ENCODE measurements around the gene GLTPD2.
A peak's percentile ranks its signal among the peaks of the same experiment; 100 is the strongest.

GLTPD2 gene

DNA sequence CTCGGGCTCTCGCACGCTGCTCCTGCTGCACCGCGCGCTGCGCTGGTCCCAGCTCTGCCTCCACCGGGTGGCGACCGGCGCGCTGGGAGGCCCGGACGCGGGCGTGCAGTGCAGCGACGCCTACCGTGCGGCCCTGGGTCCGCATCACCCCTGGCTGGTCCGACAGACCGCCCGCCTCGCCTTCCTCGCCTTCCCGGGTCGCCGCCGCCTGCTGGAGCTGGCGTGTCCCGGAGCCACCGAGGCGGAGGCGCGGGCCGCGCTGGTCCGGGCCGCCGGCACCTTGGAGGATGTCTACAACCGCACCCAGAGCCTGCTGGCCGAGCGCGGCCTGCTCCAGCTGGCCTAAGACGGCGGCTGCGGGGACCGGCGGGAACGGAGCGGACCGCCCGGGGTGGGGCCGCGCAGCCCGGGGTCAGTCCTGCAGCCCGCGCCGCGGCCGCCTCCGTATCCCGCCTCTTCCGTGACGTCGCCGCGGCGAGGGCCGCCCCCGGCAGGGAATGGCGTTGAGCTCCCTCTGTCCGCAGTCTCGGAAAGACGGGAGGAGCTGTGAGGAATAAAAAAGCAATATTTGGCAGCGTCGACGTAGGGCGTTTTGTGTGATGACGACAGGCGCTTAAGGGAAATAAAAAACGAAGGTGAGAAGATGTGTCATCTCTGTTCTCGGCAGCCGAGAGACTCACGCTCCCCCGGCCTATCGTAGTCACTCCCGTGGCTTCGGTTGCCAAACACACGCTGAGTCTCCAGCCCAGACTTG lies 1.4 kb downstream of the GLTPD2 start:
- peak overlapping the region; percentile 75 for H3K4me2 ChIP-seq (ENCODE audit: low read depth, low read length, poor library complexity, severe bottlenecking)
- H3K9me2 ChIP-seq (replicated peaks; ENCODE audit: insufficient read depth, low read length) = no peaks in the 10 kb centered on the region
- no peaks in the 10 kb centered on the region for H4K20me1 ChIP-seq (ENCODE audit: low read depth, low read length)
- no peaks in the 10 kb centered on the region for H3K27me3 ChIP-seq (ENCODE audit: low read length)
- peak overlapping the region; percentile 60 for H3K4me3 ChIP-seq (ENCODE audit: insufficient read depth, low read length, poor library complexity, severe bottlenecking)
- 0 out of 2 replicates have a peak, but pooled peaks cover 5% of the 10 kb centered on the region for H3F3A ChIP-seq (ENCODE audit: insufficient read depth)
- H3K27ac ChIP-seq (ENCODE audit: low read depth, low read length) = no peak overlapping the region
- no peaks in the 10 kb centered on the region for H3K79me2 ChIP-seq (ENCODE audit: insufficient read depth, low read length)
- H3K36me3 ChIP-seq (ENCODE audit: low read length) = no peaks in the 10 kb centered on the region
- H3K9ac ChIP-seq (ENCODE audit: low read length) = peak overlapping the region; percentile 60
- TF ChIP-seq, protein P1, sequence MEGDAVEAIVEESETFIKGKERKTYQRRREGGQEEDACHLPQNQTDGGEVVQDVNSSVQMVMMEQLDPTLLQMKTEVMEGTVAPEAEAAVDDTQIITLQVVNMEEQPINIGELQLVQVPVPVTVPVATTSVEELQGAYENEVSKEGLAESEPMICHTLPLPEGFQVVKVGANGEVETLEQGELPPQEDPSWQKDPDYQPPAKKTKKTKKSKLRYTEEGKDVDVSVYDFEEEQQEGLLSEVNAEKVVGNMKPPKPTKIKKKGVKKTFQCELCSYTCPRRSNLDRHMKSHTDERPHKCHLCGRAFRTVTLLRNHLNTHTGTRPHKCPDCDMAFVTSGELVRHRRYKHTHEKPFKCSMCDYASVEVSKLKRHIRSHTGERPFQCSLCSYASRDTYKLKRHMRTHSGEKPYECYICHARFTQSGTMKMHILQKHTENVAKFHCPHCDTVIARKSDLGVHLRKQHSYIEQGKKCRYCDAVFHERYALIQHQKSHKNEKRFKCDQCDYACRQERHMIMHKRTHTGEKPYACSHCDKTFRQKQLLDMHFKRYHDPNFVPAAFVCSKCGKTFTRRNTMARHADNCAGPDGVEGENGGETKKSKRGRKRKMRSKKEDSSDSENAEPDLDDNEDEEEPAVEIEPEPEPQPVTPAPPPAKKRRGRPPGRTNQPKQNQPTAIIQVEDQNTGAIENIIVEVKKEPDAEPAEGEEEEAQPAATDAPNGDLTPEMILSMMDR (IDR thresholded peaks at IDR 0.05; ENCODE audit: insufficient read depth, low read length, poor library complexity, severe bottlenecking) = peak; percentile 66
- no peak for TF ChIP-seq EZH2phosphoT487 (conservative IDR thresholded peaks at IDR 0.05; ENCODE audit: low read length)
- no peaks in the 10 kb centered on the region for H3K9me3 ChIP-seq (ENCODE audit: insufficient read depth, low read length)
- peak overlapping the region; percentile 99 for H2AFZ ChIP-seq (ENCODE audit: low read depth, low read length, severe bottlenecking)

DNA sequence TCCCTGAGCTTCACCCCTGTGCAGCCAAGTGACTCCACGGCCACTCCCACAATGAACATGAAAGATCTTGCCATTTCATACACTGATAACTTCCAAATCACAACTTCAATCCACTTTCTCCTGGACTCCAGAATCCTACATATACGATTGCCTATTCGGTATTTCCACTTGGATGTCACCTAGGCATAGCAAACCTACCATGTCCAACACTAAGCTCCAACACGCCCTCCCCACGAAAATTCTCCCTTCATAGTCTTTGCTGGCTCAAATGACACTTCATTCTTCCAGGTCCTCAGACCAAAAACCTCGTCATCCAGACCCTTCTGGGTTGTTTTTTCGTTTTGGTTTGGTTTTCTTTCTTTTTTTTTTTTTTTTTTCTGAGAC lies 1.9 kb downstream of the GLTPD2 start:
- Histone ChIP-seq H3K79me2 (ENCODE audit: insufficient read depth, low read length) (no peaks in the 10 kb centered on the region), H3K9me3 (ENCODE audit: insufficient read depth, low read length) (no peaks in the 10 kb centered on the region), H3K27ac (ENCODE audit: low read depth, low read length) (no peak overlapping the region), H3K27me3 (ENCODE audit: low read length) (no peaks in the 10 kb centered on the region), H3K36me3 (ENCODE audit: low read length) (no peaks in the 10 kb centered on the region), H4K20me1 (ENCODE audit: low read depth, low read length) (no peaks in the 10 kb centered on the region), H3F3A (ENCODE audit: insufficient read depth) (0 out of 2 replicates have a peak, but pooled peaks cover 9% of the 10 kb centered on the region), H3K9ac (ENCODE audit: low read length) (peak overlapping the region; percentile 60; the same call in 1 of the 2 replicates), H3K4me2 (ENCODE audit: low read depth, low read length, poor library complexity, severe bottlenecking) (peak overlapping the region; percentile 75), H3K9me2 (replicated peaks; ENCODE audit: insufficient read depth, low read length) (no peaks in the 10 kb centered on the region), H2AFZ (ENCODE audit: low read depth, low read length, severe bottlenecking) (peak overlapping the region; percentile 99), H3K4me3 (ENCODE audit: insufficient read depth, low read length, poor library complexity, severe bottlenecking) (no peak overlapping the region)
- no peak for TF ChIP-seq EZH2phosphoT487 (conservative IDR thresholded peaks at IDR 0.05; ENCODE audit: low read length)
- TF ChIP-seq, protein P1 (IDR thresholded peaks at IDR 0.05; ENCODE audit: insufficient read depth, low read length, poor library complexity, severe bottlenecking) = no peak

DNA sequence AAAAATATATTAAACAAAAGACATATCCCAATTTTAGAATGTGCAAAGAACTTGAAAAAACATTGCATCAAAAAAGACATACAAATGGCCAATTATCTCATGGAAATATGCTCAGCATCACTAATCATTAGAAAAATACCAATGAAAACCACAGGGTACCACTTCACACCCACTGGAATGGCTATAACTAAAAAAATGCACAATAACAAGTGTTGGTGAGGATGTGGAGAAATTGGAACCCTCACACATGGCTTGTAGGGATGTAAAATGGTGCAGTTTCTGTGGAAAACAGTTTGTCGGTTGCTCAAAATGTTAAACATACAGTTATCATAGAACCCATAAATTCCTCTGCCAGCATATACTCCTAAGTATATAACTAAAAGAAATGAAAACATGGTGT lies 6.4 kb downstream of the GLTPD2 start:
- no peak overlapping the region for H3K4me3 ChIP-seq (ENCODE audit: insufficient read depth, low read length, poor library complexity, severe bottlenecking)
- TF ChIP-seq, protein P1 (IDR thresholded peaks at IDR 0.05; ENCODE audit: insufficient read depth, low read length, poor library complexity, severe bottlenecking) = no peak
- H3K4me2 ChIP-seq (ENCODE audit: low read depth, low read length, poor library complexity, severe bottlenecking) = peak overlapping the region; percentile 89

More for the DNA sequence above, 6.4 kb downstream of the GLTPD2 start:
- Histone ChIP-seq H3K9me3 (ENCODE audit: insufficient read depth, low read length) (no peaks in the 10 kb centered on the region), H3K27me3 (ENCODE audit: low read length) (no peaks in the 10 kb centered on the region), H3K36me3 (ENCODE audit: low read length) (no peaks in the 10 kb centered on the region), H3K79me2 (ENCODE audit: insufficient read depth, low read length) (peaks cover 10% of the 10 kb centered on the region), H3F3A (ENCODE audit: insufficient read depth) (0 out of 2 replicates have a peak, but pooled peaks cover 8% of the 10 kb centered on the region), H3K9me2 (replicated peaks; ENCODE audit: insufficient read depth, low read length) (no peaks in the 10 kb centered on the region), H3K27ac (ENCODE audit: low read depth, low read length) (no peak overlapping the region), H2AFZ (ENCODE audit: low read depth, low read length, severe bottlenecking) (peak overlapping the region; percentile 88), H4K20me1 (ENCODE audit: low read depth, low read length) (no peaks in the 10 kb centered on the region), H3K9ac (ENCODE audit: low read length) (no peak overlapping the region)
